ENCODE data around the gene DYSF.

Gene DYSF

DNA sequence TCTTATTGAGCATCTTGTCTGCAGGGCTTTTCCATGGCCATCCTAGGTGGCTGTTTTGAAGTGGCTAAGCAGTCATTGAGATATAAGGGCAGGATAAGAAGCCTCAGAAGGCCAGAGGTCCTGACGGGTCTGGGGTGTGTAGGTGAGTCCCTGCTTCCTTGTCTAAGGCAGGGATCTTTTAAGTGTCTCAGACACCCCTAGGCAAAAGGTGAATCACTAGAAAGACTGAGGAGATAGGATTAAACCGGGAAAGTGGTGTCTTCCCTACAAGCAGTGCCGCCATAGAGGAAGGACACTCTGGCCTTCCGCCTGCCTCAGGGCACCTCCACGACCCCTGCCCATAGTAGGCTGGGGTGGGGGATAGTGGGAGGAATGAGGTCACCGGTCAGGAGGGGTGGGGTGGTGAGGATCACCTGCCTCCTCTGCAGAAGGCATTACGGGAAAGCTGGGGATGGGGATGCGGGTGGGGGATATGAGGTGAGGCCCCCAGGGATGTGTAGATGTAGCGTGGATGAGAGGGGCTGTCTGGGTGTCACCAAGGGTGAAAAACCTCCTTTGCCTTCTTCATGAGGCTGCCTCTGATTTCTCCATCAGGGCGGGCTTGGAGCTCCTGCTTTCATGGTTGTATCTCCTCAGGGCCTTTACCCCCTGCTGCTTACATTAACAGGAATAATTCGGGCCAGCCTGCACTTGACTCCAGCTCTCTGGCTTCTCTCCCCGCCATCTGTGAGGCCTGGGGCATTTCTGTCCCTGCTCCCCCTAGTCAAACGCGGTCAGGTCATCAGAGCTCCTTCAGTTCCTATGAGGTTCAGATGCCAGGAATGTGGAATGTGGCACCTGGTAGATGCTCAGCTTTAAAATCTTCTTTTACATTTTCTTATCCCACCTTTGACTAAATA is 244.0 kb downstream of the DYSF start:
- peak; percentile 78 for DNase-seq

DNA sequence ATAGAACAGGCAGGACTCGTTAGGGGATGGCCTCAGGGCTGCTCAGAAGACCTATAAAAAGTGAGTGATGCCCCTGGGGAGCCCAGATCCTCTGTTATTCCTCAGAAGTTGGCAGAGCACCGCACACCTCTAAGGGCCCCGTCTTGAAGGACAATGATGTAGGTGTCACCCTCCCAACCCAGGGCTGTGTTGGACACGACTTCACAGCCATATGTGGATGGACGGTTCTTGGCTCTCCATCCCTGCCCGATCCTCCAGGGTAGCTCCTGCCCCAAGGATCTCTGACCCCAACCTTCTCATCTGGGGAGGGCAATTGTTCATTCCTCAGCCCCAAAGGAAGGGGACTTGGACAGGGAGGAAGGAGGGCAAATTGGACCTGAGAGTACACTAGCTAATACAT is 246.1 kb downstream of the DYSF start:
- no peak for DNase-seq

DNA sequence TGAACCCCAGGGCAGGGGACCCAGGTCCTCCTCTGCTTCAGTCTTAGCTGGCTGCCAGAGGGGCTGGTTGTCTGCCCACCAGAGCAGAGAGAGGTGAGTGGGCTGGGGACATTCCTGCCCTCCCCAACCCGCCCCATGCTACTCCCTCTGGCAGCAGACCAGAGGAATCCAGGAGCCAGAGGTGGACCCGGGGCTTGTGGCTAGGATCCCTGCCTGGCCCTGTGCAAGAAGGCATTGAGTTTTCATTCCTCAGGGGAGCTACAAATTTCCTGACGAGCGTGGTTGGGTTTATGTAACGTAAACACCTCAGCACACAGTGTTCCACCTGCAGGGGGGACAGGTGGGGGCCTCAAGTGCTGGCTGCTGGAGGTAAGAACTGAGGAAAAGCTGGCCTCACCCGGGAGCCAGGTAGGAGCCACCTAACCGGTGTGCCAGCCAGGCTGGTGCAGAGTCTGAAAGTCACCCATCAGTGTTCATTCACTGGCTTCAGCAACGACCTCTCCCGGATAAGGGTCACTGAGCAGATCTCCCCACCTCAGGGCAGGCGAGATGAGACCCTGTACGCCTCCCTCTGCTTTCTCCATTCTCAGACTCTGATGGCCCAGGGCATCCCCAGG is 246.8 kb downstream of the DYSF start:
- no peak for DNase-seq

DNA sequence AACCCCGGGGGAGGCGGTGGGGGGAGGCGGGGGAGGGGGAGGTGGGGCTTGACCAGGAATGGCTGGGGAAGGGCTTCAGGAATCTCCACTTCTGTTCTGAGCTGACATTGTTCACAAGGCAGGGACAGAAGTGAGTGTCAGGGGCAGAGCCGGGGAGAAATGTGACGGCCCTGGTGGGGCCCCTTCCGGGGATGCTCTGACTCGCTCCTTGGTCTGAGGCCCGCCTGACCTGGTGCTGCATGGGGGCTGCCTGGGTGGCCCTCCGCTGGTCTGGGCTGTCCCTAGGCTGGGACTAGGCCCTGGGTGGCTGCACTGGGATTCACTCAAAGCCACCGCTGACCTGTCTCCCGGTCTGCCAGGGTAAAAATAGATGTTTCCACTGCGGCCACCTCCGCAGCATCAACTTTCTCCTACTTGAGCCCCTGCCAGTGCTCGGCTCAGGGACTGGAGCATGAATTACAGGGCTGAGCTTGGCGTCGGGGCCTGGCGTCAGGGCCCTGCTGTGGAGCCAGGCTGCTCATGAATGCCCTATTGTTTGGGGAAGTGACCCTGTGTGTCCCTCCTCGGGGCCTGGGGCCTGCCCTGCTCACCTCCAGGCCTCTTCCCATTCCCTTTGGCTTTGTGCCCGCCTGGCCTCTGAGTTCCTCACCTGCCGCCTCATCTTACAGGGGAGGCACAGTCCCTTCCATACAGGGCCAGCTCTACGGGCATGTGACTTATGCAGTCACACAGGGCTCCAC is 247.5 kb downstream of the DYSF start:
- DNase-seq = no peak

DNA sequence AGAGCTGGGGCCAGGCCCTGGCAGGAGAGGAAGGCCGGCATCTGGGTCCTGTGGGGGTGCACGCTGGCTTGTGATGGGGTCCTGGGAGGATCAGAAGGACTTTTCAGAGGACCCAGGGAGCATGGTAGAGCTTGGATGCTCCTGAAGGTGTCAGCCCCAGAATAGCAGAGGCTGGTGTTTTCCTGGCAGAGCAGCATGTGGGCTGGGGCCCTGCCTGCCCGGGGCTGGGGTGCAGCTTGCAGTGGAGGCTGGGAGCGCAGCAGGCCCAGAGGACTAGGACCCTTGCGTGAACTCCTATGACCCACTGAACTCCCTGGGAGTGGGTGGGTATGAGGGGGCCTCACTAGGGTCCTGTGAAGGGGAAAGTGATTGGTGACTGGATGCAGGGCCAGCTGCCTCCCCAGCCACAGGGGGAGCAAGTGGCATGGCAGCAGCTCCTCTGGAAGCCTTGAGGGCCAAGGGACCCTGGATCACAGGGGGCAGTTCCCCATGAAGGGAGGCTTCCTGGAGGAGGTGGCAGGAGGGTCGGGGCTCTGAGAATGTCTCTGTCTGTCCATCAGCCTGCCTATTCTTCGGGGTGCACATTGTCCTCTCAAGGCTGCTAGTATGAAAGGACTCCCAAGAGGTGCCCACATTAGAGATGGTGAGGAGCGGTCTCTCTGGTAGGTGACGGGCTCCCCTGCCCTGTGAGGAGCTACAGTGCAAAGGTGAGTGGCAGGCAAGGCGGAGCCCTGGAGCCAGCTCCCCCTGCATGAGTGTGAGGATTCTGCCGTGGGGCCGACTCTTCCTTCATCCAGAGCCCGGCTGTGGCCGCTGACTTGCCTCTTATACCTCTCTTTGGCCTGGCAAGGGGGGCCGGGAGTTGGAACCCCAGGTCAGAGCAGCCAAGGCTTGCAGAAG is 249.0 kb downstream of the DYSF start:
- DNase-seq = no peak

DNA sequence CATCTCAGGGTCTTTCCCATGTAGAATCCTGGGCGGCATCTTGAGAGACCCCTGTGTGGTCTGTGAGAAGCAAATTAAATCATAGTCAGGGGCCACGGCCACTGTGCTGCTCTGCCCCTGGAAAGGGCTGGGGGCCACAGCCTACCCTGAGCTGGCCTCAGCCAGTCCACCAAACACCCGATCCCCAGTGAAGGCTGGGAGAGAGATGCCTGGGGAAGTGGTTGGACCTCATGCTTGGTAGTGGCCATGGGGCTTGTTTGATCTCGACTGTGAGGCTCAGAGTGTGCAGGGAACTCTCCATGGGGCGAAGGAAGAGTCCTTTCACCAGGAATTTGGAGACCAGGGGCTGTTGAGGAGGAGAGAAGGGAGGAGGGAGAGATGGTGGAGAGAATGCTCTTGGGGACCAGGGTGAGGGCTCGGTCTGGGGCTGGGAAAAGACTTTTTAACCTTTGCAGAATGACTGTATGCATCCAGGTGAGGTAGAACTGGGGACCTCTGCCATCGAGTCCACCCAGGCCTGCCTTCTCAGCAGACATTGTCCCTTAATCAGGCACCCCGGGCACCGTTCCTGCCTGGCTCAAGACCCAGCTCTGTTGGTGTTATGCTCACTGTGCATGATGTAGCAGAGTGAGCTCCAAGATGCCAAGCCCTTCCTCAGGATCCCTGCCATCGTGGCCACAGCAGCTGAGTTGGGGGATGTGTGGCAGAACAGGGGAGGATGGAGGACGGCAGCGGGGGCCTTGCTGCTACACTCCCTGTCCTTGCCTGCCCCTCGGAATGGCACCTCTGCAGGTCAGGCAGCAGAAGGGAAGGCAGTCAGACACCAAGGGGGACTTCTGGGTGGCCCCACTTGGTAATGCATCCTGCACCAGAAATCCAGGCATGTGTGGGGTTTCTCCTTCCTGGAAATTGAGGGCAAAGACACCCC is 249.9 kb downstream of the DYSF start:
- DNase-seq = no peak

DNA sequence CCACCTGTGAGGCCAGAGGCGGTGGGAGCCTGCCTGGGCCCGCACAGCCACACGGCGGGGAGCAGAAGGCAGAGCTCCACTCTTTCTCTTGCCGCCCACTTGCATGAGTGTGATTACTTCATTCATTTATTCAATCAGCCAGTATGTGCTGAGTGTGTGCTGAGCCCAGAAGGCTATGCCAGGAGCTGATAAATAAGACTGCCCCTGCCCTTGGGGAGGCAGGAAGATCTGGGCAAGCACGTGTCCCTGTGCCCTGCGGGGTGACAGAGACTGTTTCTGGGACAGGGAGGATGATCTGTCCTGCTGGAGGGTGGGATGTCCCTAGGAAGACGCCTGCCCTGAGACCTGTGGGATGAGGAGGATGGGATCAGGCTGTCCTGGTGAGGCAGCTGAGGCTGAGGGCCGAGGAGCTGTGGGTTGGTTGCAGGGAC is 250.8 kb downstream of the DYSF start:
- DNase-seq = no peak

DNA sequence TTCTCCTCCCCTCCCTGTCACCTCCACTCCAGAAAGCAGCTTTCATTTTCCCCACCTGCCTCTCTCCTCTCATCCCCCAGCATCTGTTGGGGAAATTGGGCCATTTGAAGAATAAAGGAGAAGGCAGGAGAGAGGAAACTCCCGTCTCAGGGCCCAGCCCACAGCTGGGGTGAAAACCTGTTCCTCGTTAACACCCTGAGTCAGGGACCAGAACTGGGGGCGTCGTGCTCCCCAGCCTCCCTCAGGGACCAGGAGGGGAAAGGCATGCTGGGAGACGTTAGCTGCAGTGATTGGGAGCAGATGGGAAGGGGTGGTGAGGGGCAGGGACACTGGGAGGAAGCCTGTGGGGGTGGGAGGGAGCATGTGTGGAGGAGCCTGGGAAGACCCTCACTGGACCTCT is 251.3 kb downstream of the DYSF start:
- no peak for DNase-seq

DNA sequence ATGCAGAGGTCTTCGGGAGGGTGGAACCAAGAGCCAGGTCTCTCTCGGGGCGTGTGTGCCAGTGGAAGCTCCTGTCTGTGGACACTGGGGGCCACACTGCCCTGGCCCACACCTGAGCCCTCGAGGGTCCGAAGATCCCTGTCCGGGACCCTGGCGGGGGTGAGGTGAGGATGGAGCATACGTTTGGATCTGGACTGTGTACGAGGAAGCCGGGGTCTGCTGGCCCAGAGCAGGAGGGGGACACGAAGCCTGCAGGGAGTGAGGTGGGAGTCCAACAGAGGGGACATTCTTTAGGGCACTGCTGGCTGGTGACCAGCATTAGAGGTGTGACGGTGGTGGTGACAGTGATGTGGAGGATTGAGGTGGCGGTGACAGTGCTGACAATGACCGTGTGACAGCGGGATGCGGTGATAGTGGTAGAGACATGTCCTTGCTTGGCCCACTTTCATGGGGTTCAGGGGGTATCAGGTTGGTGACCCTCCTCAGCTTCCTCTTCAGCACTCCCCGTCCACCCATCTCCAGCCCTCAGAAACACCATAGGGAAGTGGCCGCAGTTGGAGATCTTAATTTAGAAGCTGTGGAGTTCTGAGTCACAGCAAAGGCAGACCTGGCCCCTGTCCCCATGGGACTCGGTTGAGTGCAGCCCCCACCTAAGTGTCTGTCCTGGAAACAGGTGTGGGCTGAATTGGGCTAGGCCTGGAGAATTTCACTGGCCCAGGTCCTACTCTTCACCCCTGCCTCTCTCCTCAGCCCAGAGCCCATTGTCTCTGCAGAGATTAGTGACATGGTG is 252.0 kb downstream of the DYSF start:
- DNase-seq = no peak

DNA sequence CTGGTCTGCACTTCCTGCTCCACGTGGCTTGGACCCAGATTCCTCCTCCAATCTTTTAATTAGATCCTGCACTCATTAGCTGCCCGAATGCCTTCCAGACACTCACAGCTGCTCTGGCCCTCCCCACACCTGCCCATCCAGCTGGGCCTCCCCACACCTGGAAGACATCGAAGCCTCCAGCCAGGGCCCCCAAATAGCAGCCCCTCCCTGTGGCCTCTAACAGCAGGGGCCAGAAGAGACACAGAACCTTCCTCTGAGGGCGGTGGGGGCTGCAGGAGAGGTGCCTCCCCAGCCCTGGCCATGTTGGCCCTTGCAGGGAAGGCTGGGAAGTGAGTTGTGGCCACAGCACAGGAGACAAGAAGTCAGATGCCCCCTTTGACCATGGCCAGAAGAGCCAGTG is 252.8 kb downstream of the DYSF start:
- DNase-seq = peak; percentile 39

DNA sequence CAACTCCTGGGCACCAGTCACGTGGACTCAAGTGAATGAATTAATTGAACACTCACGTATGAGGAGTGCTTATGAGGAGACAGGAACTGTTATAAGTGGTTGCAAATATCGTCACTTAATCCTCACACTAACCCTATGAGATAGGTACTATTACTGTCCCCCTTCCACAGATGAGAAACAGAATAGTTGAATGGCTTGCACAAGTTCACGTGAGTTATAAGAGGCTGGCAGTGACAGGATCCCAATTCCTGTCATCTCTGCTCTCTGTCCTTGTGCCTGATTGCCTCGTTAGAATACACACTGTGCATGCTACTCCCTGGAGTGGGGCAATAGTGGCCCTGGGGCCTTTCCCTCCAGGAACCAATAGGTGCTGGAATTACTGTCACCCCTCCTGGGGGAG is 253.5 kb downstream of the DYSF start:
- DNase-seq = no peak

DNA sequence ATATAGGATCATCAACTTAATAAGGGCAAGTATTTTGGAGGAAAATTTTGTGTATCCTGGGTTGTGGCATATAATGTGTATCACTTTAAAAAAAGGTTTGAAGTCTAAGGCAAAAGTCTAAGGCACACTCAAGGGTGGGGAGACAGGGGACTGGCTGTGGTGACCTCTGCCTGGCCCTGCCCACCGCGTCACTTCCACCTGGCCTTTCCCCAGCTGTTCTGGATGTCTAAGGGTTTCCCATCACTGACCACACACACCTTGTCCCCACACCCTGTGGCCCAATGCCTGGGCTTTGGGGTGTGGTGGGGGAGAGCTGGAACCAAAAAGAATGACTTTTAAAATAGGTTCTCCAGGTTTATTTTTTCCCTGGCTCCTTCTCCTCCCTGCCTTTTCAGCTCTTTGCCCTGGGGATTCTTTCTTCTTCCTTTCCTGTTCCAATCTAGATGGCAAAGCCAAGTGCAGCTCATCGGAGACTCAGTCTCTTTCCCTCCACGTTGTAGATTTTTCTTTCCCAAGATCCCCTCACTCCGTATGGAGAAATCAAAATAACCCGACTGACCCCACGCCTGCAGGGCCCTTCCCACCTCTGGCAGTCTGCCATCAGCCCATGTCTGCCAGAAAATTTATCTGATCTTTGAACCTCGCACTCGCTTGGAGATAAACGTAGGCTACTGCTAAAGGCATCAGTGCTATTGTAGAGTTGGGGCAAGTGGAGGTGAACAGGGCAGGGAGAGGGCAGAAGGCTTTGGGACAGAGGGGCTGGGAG is 257.2 kb downstream of the DYSF start:
- DNase-seq = no peak

DNA sequence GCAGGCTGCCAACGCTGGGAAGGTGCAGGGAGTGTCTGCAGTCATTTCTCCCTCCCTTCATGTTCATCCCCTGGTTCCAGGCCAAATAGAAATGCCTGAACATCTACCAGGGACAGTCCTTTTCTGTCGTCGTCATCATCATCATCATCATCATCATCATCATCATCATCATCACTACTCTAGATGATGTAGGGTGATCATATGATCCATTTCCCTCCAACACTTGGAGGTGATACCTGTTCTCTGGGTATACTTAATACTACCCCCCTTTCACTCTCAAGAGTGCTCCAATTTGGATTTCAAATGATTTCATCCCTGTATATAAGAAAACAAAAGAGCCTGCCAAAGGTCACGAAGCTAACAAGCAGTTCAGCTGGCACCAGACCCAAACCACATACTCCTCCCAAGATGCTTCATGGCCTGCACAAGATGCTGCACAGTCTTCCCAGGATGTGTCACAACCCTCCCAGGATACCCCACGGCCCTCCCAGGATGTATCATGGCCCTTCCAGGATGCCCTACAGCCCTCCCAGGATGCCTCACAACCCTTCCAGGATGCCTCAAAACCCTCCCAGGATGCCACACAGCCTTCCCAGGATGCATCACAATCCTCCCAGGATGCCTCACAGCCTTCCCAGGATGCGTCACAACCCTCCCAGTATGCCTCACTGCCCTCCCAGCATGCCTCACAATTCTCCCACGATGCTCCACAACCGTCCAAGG is 257.9 kb downstream of the DYSF start:
- DNase-seq = no peak

DNA sequence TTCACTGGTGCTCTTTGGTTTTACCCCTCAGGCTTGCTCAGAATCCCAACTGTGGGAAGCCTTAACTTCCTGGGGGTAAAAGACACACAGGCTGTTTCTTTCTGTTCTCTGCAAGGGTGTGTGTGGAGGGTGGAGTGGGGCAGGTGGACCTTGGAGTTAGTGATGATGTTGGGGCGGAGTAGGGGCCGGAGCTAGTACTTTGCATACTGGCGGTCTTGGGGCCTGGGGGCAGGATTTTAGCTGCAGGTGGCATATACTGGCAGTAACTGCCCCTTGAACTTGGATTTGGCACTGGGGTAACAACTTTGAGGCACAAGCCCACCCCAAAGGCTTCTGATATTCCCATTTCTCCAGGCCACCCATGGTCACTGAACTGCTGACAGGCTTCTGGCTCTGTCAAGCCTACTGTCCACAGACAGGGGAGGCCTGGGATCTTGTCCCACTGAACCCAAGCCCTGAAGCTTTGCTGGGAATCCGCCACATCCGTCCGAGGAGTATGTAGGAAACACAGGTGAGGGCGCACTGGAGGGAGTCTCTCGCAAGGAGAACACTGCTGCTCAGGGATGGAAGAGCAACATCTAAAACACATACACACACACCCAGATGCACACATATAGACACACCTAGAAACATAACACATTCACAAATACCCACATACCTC is 258.9 kb downstream of the DYSF start:
- no peak for DNase-seq

DNA sequence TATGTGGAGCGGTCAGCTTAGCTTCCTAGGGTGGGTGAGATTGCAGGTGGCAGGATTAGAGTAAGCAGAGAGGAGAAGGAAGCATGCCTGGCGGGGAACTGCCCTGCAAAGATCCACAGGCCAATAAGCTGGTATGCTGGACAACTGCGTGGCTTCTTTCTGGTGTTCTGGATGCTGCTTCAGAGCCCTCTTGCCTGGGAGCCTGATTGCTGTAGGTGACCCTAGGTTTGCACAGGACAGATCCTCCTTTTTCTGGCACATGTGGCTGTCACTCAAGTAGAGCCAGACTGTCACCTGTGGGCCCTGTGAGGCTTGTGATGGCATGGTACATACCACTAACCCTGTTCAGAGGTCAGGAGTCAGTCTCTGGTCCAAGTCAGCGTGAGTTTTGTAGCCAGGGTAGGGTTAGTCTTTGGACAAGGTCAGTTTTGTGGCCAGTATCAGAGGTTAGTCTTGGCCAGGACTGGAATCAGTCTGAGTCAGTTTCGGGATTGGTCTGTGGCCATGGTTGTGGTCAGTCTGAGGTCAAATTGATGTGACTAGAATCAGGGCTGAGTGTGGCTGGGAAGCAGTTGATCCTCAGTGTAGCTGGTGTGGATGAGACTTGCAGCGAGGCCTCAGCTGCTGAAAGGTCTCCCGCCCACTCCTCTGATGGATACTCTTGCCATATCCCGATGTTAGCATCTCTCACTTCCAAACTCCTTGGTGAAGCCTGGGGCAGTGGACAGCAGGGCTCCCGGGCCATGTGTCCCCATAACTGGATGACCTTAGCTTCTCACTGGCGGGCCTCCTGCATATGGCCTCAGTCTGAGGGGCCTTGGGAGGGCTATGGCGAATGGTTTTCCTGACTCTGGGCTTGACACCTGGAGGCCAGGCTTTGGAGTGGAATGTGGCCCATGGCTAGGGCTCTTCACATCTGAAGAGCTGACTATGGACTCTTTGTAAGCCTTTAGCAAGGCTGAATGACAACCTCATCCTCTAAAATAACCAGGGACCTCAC is 260.5 kb downstream of the DYSF start:
- no peak for DNase-seq

DNA sequence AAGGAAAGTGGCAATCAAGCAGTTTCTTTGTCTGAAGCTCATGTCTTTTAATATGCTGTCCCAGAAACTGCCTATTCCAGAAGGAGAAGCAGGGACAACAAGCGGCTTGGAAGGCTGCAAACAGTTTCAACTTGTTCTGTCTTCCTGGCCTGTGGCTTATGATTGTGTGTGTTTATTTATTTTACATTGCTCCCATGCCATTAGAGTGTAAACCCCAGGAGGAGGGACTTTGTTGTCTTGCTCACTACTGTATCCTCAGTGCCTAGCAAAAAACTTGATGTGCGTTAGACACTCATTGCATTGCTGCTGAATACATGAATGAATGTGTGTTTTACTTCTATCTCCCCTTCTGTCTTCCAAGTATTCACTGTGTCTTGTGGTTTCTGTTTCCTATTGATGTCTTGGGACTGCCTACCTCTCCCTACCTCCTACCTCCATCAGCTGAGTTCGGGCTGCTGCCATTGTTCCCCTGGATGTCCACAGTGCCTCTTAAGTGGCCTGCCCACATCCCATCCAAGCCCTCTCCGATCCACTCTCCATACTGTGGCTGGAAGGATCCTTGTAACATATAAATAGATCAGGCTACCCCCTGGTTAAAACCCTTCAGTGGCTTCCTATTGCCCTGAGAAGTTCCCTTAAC is 261.4 kb downstream of the DYSF start:
- no peak for DNase-seq

DNA sequence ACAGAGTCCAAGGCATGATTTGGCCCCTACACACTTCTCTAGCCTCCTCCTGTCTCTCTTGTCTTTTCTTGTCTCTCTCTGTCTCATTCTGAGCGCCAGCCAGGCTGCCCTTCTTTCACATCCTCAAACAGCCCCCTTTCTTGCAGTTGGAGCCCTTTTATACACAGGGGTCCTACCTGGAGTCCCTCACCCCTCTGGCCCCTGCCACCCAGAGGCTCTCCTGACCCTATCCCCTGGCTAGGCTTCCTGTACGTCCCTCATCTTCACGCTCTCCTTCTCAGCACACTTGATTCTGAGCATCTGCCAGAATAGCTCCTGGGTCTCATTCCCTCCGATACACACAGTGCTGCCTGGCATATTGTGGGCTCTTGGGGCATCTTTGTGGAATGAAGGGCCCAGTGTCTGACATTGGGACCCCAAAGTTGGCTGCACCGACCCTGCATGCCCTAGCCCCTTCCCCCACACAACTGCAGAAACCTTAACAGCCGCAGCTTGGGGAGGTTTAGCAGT is 261.9 kb downstream of the DYSF start:
- DNase-seq = no peak
